GM10266 (cell line): ENCODE data around the gene GOLT1B.

Experiments used
- DNase-seq: peaks from one replicate; pipeline ENCODE4 v3.0.0; 2012; ENCODE audit errors: extremely low spot score
- CTCF ChIP-seq: IDR thresholded peaks from 2 replicates; pipeline ENCODE4 v1.5.1; 2012; ENCODE audit warnings: mild to moderate bottlenecking, low read depth; ENCODE audit not compliant: control insufficient read depth, insufficient read depth; ENCODE audit errors: missing control alignments

Gene GOLT1B

GRCh38 chr12:21502164-21502496 lies 541 bp downstream of the GOLT1B start:
- no peak for TF ChIP-seq CTCF
- no peak for DNase-seq

- no peak for TF ChIP-seq CTCF
- DNase-seq = no peak
Measured at GRCh38 chr12:21502872-21503271, 1.3 kb downstream of the GOLT1B start.

- no peak for DNase-seq
- no peak for TF ChIP-seq CTCF
Measured at GRCh38 chr12:21505888-21506287, 4.3 kb downstream of the GOLT1B start.

GRCh38 chr12:21507849-21508248 lies 6.3 kb downstream of the GOLT1B start:
- no peak for TF ChIP-seq CTCF
- no peak for DNase-seq

- DNase-seq = peak; percentile 41
- no peak for TF ChIP-seq CTCF
Measured at GRCh38 chr12:21509768-21510167, 8.2 kb downstream of the GOLT1B start.

- DNase-seq = no peak
- no peak for TF ChIP-seq CTCF
Measured at GRCh38 chr12:21516281-21516680, 14.7 kb downstream of the GOLT1B start.

GRCh38 chr12:21518451-21518850 lies 16.9 kb downstream of the GOLT1B start:
- no peak for TF ChIP-seq CTCF
- DNase-seq = no peak
